Hepatocyte (in vitro differentiated cells): ENCODE data around the gene FXYD2. TPM values are rescaled to one million over a fixed set of nuclear protein-coding genes. Genes with fewer than 3 reads are reported as not detected.

Source experiments
- DNase-seq: peaks from one replicate; pipeline ENCODE4 v3.0.0-alpha.2; 2016; ENCODE audit warnings: low spot score
- H2AFZ ChIP-seq: fragments of 200-600 bp; sonication (generic); 2 replicates; pipeline ENCODE4 v1.6.0; 2016; ENCODE audit warnings: antibody characterized with exemption, mild to moderate bottlenecking
- H3K27ac ChIP-seq: fragments of 200-600 bp; sonication (generic); 2 replicates; pipeline ENCODE4 v1.5.1; 2016; ENCODE audit warnings: mild to moderate bottlenecking
- H3K27me3 ChIP-seq: fragments of 200-600 bp; sonication (generic); 2 replicates; pipeline ENCODE4 v1.6.1; 2016
- H3K36me3 ChIP-seq: fragments of 200-600 bp; sonication (generic); replicated peaks from 2 replicates; pipeline ENCODE4 v1.5.1; 2016; ENCODE audit warnings: low read depth; ENCODE audit not compliant: insufficient read depth
- H3K4me1 ChIP-seq: fragments of 200-600 bp; sonication (generic); 2 replicates; pipeline ENCODE4 v1.5.1; 2016; ENCODE audit warnings: mild to moderate bottlenecking, moderate library complexity; ENCODE audit not compliant: insufficient read depth
- H3K4me2 ChIP-seq: fragments of 200-600 bp; sonication (generic); 2 replicates; pipeline ENCODE4 v1.6.0; 2016
- H3K4me3 ChIP-seq: fragments of 200-600 bp; sonication (generic); 2 replicates; pipeline ENCODE4 v1.5.1; 2016; ENCODE audit warnings: mild to moderate bottlenecking
- H3K79me2 ChIP-seq: fragments of 200-600 bp; sonication (generic); 2 replicates; pipeline ENCODE4 v1.6.0; 2017; ENCODE audit warnings: mild to moderate bottlenecking
- H3K9me2 ChIP-seq: fragments of 200-600 bp; sonication (generic); replicated peaks from 2 replicates; pipeline ENCODE4 v1.6.0; 2017; ENCODE audit warnings: mild to moderate bottlenecking; ENCODE audit not compliant: insufficient read depth
- H3K9me3 ChIP-seq: fragments of 200-600 bp; sonication (generic); 2 replicates; pipeline ENCODE4 v1.5.1; 2016; ENCODE audit warnings: low read depth, mild to moderate bottlenecking
- H4K20me1 ChIP-seq: fragments of 200-600 bp; sonication (generic); 2 replicates; pipeline ENCODE4 v1.6.0; 2016; ENCODE audit warnings: mild to moderate bottlenecking; ENCODE audit not compliant: insufficient read depth, poor library complexity, severe bottlenecking
- CTCF ChIP-seq: fragments of 200-600 bp; sonication (generic); IDR thresholded peaks from 2 replicates; pipeline ENCODE4 v1.5.1; 2016; ENCODE audit warnings: antibody characterized with exemption, mild to moderate bottlenecking; ENCODE audit not compliant: poor library complexity
- EZH2 ChIP-seq: fragments of 200-600 bp; sonication (generic); IDR thresholded peaks from 2 replicates; pipeline ENCODE4 v1.6.1; 2016; ENCODE audit warnings: antibody characterized with exemption, mild to moderate bottlenecking, borderline replicate concordance
- EZH2phosphoT487 ChIP-seq: fragments of 200-600 bp; sonication (generic); IDR thresholded peaks from one replicate; pipeline ENCODE4 v1.6.1; 2018; ENCODE audit warnings: antibody characterized with exemption, mild to moderate bottlenecking, low read depth, moderate library complexity; ENCODE audit not compliant: unreplicated experiment, severe bottlenecking
- WGBS: methylation state at CpG from one replicate; pipeline ENCODE4 v1.1.6; 2016; ENCODE audit warnings: low lambda C conversion rate; ENCODE audit errors: missing lambda C conversion rate; 5-methylcytosine and 5-hydroxymethylcytosine counted together
- polyA plus RNA-seq: library from polyadenylated mRNA; unstranded; fragments of >200 nt; fragmentation: Nextera tagmentation; extraction: Ambion mirVana; gene quantifications from 2 replicates; pipeline ENCODE4 v1.2.1, GENCODE V29; 2016
- total RNA-seq: library from RNA; depleted of rRNA; stranded (reverse); fragments of >200 nt; gene quantifications from 2 replicates; pipeline ENCODE4 v1.2.3, GENCODE V29; 2014

The FXYD2 gene
- total and polyA plus RNA-seq, 2 experiments from 2014 or later, result 72.7 to 93.8 TPM

- no peaks in the 10 kb centered on the region for H4K20me1 ChIP-seq
- no peaks in the 10 kb centered on the region for H3K9me3 ChIP-seq
- H3K9me2 ChIP-seq, result no peaks in the 10 kb centered on the region
- DNase-seq, result no peak
- no peak overlapping the region for H3K4me2 ChIP-seq
- no peak overlapping the region for H3K4me3 ChIP-seq
- H3K36me3 ChIP-seq, result no peaks in the 10 kb centered on the region
- no peaks in the 10 kb centered on the region for H3K27me3 ChIP-seq
- H3K79me2 ChIP-seq, result no peaks in the 10 kb centered on the region
- peaks cover 31% of the 10 kb centered on the region for H3K4me1 ChIP-seq
- H2AFZ ChIP-seq, result no peak overlapping the region
- H3K27ac ChIP-seq, result peak overlapping the region; percentile 9
- no peak for TF ChIP-seq EZH2
- no peak for TF ChIP-seq CTCF
- no peak for TF ChIP-seq EZH2phosphoT487
- 91% methylated on average over 13 of the region's 14 CpGs for WGBS
These were observed 5.5 kb upstream of the FXYD2 start for GRCh38 chr11:117830072-117830471.

- no peaks in the 10 kb centered on the region for H3K79me2 ChIP-seq
- H3K9me2 ChIP-seq, result no peaks in the 10 kb centered on the region
- H3K36me3 ChIP-seq, result no peaks in the 10 kb centered on the region
- no peak overlapping the region for H3K4me2 ChIP-seq
- peaks cover 38% of the 10 kb centered on the region for H3K4me1 ChIP-seq
- 68% methylated on average over 4 of the region's 7 CpGs for WGBS
- no peaks in the 10 kb centered on the region for H4K20me1 ChIP-seq
- no peak overlapping the region for H3K4me3 ChIP-seq
- TF ChIP-seq CTCF (no peak), EZH2 (no peak), EZH2phosphoT487 (no peak)
- H3K9me3 ChIP-seq, result no peaks in the 10 kb centered on the region
- peak overlapping the region; percentile 85 for H3K27ac ChIP-seq
- DNase-seq, result no peak
- no peaks in the 10 kb centered on the region for H3K27me3 ChIP-seq
- H2AFZ ChIP-seq, result no peak overlapping the region
These were observed 4.8 kb upstream of the FXYD2 start for GRCh38 chr11:117829369-117829725.

GRCh38 chr11:117828611-117829368, 4.2 kb upstream of the FXYD2 start:
- Histone ChIP-seq H4K20me1 (no peaks in the 10 kb centered on the region), H3K36me3 (no peaks in the 10 kb centered on the region), H3K79me2 (no peaks in the 10 kb centered on the region), H3K4me2 (peak overlapping the region; percentile 37), H2AFZ (no peak overlapping the region), H3K4me3 (no peak overlapping the region), H3K9me2 (no peaks in the 10 kb centered on the region), H3K27me3 (no peaks in the 10 kb centered on the region), H3K27ac (peak overlapping the region; percentile 85), H3K9me3 (no peaks in the 10 kb centered on the region), H3K4me1 (peaks cover 38% of the 10 kb centered on the region)
- peak; percentile 84 for DNase-seq
- 65% methylated on average over 16 of the region's 16 CpGs for WGBS
- TF ChIP-seq EZH2phosphoT487 (no peak), CTCF (no peak)
